Erythroblast (primary cell): Measurements from ENCODE around the gene RCBTB2.

Experiments
- DNase-seq, 2 experiments: peaks; one replicate each; lab custom pipeline; 2025; lab: John Stamatoyannopoulos, UW
- GATA1 ChIP-seq: IDR thresholded peaks from 2 replicates; pipeline ENCODE4 v1.6.1; 2011; ENCODE audit warnings: low read depth, mild to moderate bottlenecking, control low read depth, low read length, moderate library complexity
- POLR2A ChIP-seq: IDR thresholded peaks from 2 replicates; pipeline ENCODE4 v1.6.1; 2011; ENCODE audit warnings: mild to moderate bottlenecking, low read length

RCBTB2 gene

DNA sequence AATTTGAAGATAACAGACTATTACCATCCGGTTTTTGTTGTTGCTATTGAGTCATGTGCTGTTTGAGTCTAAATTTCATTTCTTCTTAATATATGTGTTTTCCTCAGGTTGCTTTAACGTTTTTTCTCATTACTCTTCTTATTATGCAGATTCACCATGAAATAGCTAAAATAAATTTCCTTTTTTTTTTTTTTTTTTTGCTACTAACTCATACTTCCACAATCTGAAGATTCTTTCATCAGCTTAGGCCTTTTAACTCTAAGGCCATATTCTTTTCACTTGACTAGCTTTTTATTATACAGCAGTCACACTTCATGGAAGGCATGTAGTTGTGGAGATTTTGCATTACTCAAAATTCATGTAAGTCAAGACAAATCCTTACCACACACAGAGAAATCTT is 23.9 kb upstream of the RCBTB2 start:
- TF ChIP-seq GATA1 (no peak), POLR2A (no peak)
- no peak for DNase-seq

GRCh38 chr13:48555441-48555840 is 22.6 kb upstream of the RCBTB2 start:
- DNase-seq, result no peak
- TF ChIP-seq POLR2A, result no peak
- TF ChIP-seq GATA1, result no peak

DNA sequence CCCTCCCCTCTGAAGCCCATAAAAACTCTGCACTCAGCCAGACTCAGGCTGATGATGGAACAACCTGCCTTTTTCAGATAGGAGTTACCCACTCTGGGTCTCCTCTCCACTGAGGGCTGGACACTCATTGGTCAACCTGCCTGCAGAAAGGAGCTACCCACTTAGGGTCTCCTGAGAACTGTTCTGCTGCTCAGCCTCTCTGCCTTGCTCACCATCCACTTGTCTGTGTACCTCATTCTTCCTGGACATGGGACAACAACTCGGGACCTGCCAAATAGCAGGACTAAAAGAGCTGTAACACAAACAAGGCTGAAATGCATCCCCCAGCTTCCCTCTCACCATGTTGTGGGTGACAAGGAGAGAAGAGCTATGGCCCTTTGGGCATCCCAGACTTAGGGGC is 18.4 kb upstream of the RCBTB2 start:
- TF ChIP-seq POLR2A (no peak), GATA1 (no peak)
- DNase-seq, result peak; percentile 14 to 48

GRCh38 chr13:48549658-48550057 is 16.8 kb upstream of the RCBTB2 start:
- TF ChIP-seq GATA1, result no peak
- no peak for DNase-seq

GRCh38 chr13:48547663-48548092 is 14.8 kb upstream of the RCBTB2 start:
- TF ChIP-seq GATA1 (no peak), POLR2A (no peak)
- DNase-seq, result no peak

DNA sequence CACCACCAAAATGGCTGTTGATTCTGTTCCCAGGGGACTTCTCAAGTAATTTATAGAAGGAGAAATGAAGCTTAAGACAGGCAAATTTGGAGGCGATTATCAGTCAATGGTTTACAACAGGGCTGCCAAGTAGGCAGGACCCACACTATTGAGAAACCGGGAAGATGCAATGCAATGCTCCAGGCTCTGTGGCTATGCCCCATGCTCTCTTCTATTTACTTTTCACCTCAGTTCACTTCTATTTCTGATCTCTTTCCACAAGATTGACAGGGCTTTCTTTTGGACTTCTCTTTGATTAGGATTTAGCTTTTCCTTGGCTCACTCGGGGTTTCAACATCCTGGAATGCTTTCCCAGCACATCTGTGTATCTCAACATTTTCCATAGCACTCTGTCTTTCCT is 12.7 kb upstream of the RCBTB2 start:
- DNase-seq, result no peak
- TF ChIP-seq POLR2A (no peak), GATA1 (no peak)

GRCh38 chr13:48542581-48543341 is 9.9 kb upstream of the RCBTB2 start:
- peak; percentile 4 to 15 for DNase-seq
- TF ChIP-seq POLR2A (no peak), GATA1 (no peak)

GRCh38 chr13:48542138-48542537 is 9.3 kb upstream of the RCBTB2 start:
- no peak for TF ChIP-seq POLR2A
- TF ChIP-seq GATA1, result no peak
- no peak for DNase-seq

DNA sequence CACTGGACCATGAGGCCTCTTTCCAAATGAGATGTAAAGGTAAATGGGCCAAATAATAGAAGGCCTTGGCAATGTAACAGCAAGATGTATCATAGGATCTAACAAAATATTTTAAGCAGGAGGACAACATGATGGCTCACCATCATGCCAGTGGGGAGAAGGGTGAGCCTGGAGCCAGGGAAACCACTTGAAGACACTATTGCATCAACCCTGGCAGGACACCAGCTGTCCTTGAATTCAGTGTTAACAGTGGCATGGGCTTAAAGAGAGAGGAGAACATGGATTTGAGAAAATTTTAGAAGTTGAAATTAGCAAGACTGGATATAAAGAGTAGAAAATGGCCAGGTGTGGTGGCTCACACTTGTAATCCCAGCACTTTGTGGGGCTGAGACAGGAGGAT is 6.7 kb upstream of the RCBTB2 start:
- no peak for DNase-seq
- TF ChIP-seq GATA1 (no peak), POLR2A (no peak)

- TF ChIP-seq POLR2A (no peak), GATA1 (no peak)
- DNase-seq, result no peak
These were observed 3.9 kb upstream of the RCBTB2 start for GRCh38 chr13:48536621-48537250.

GRCh38 chr13:48535766-48536165 is 2.9 kb upstream of the RCBTB2 start:
- TF ChIP-seq GATA1 (no peak), POLR2A (no peak)
- DNase-seq, result no peak

GRCh38 chr13:48534911-48535501 is 2.1 kb upstream of the RCBTB2 start:
- no peak for DNase-seq
- TF ChIP-seq POLR2A (no peak), GATA1 (no peak)

DNA sequence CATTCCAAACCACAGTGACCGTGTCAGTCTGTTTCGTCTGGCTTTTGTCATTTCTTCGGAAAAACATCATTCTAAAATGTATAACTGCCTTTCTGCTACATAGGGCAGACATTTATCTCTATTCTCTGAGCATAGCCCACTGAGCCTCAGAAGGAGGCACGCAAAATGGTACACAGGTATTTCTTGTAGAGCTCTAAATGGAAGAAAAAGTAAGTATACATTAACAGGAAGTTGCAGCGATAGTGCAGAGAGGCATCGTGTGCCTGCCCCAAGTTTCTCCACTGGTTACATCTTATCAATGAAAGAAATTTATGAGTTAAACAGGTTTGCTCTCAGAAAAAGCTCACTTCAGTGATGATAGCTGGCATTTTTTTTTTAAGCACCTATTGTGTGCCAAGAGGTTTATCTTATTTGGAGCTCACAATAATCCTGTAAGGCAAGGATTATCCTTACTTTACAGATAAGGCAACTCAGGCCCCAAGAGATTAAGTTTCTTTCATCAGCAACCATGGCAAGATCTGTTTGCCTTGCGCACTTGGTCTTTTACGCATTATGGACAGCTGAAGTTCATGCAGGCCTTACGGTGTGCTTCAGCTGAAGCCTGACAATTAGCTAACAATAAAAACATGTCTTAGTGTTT is 1.2 kb upstream of the RCBTB2 start:
- no peak for TF ChIP-seq POLR2A
- no peak for TF ChIP-seq GATA1
- DNase-seq, result peak; percentile 55 to 87

DNA sequence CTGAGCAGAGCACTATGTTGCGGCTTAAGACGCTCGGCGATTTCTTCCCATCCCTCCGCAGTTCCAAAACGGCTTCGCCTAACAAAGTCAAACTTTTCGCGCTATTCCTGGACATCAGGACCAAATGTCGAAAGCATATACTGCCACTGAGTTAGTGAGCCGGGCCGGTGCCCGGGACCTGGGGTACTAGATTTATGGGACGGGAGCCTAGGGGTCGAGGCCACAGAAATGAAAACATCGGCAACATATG is 699 bp downstream of the RCBTB2 start:
- DNase-seq, result no peak

More for the DNA sequence above, 699 bp downstream of the RCBTB2 start:
- no peak for TF ChIP-seq GATA1
- no peak for TF ChIP-seq POLR2A
